HEK293 (cell line): ENCODE data around the gene ADAM17.

Experiments used
- CTCF ChIA-PET: fragments of 350-600 bp; formaldehyde crosslinking; extraction: SDS; loops from one replicate; lab custom pipeline; 2021; ENCODE audit warnings: antibody characterized with exemption; lab: Yijun Ruan, JAX
- POLR2A ChIA-PET: fragments of 300-600 bp; formaldehyde crosslinking; extraction: SDS; loops from one replicate; lab custom pipeline; 2020; ENCODE audit warnings: antibody characterized with exemption, inconsistent platforms; lab: Yijun Ruan, JAX
- H3K27ac ChIP-seq: fragments of 200-500 bp; sonication (Bioruptor generic); 2 replicates; pipeline ENCODE4 v1.5.1; 2014; ENCODE audit warnings: low read depth, low read length, control low read depth, inconsistent platforms; ENCODE audit errors: extremely low read depth
- H3K36me3 ChIP-seq, 2 experiments: fragments of 200-500 bp in 1 of 2; sonication (Bioruptor generic) in 1 of 2; 1 replicate in 1 of 2; 2 replicates in 1 of 2; pipeline ENCODE4 v1.5.1; 2014 to 2017; ENCODE audit warnings: inconsistent platforms in 2 of 2, low read length in 2 of 2; ENCODE audit not compliant: control insufficient read depth in 2 of 2, insufficient read depth in 1 of 2
- H3K4me1 ChIP-seq: fragments of 200-500 bp; sonication (Bioruptor generic); 2 replicates; pipeline ENCODE4 v1.5.1; 2014; ENCODE audit warnings: mild to moderate bottlenecking, low read length, inconsistent platforms; ENCODE audit not compliant: control insufficient read depth, insufficient read depth
- H3K4me3 ChIP-seq: 2 replicates; pipeline ENCODE4 v1.5.1; 2011; ENCODE audit warnings: low read depth, mild to moderate bottlenecking, control low read depth, low read length, moderate library complexity
- H3K9me3 ChIP-seq: fragments of 200-500 bp; sonication (Bioruptor generic); 2 replicates; pipeline ENCODE4 v1.5.1; 2014; ENCODE audit warnings: low read depth, low read length, inconsistent platforms; ENCODE audit not compliant: control insufficient read depth, insufficient read depth
- GLI4 ChIP-seq: fragments of 450-650 bp; formaldehyde crosslinking; IDR thresholded peaks from 2 replicates; pipeline ENCODE4 v1.5.1; 2016; ENCODE audit warnings: missing biosample characterization, missing genetic modification characterization
- HOXA7 ChIP-seq: sonication (generic); formaldehyde crosslinking; IDR thresholded peaks from 2 replicates; pipeline ENCODE4 v1.8.1; 2022; ENCODE audit warnings: missing genetic modification reagents, borderline replicate concordance
- REPIN1 ChIP-seq: fragments of 450-650 bp; formaldehyde crosslinking; IDR thresholded peaks from 2 replicates; pipeline ENCODE4 v1.5.1; 2017; ENCODE audit warnings: missing biosample characterization, missing genetic modification characterization, low read depth
- SCRT2 ChIP-seq: fragments of 450-650 bp; formaldehyde crosslinking; IDR thresholded peaks from 2 replicates; pipeline ENCODE4 v1.5.1; 2016; ENCODE audit warnings: missing biosample characterization, missing genetic modification characterization
- SETDB1 ChIP-seq: IDR thresholded peaks from one replicate; pipeline ENCODE4 v1.6.1; 2017; ENCODE audit warnings: mild to moderate bottlenecking, low read length, moderate library complexity, mixed read lengths; ENCODE audit not compliant: insufficient read length
- ZNF10 ChIP-seq: fragments of 450-650 bp; formaldehyde crosslinking; IDR thresholded peaks from 2 replicates; pipeline ENCODE4 v1.5.1; 2017; ENCODE audit warnings: missing biosample characterization, missing genetic modification characterization
- ZNF138 ChIP-seq: fragments of 450-650 bp; formaldehyde crosslinking; IDR thresholded peaks from 2 replicates; pipeline ENCODE4 v1.5.1; 2016; ENCODE audit warnings: missing biosample characterization, missing genetic modification characterization, borderline replicate concordance
- ZNF280D ChIP-seq: fragments of 450-650 bp; formaldehyde crosslinking; IDR thresholded peaks from 2 replicates; pipeline ENCODE4 v1.5.1; 2016; ENCODE audit warnings: missing biosample characterization, missing genetic modification characterization
- ZNF324 ChIP-seq: fragments of 450-650 bp; formaldehyde crosslinking; IDR thresholded peaks from 2 replicates; pipeline ENCODE4 v1.5.1; 2016; ENCODE audit warnings: missing biosample characterization, missing genetic modification characterization
- ZNF350 ChIP-seq: fragments of 450-650 bp; formaldehyde crosslinking; IDR thresholded peaks from 2 replicates; pipeline ENCODE4 v1.5.0; 2017; ENCODE audit warnings: missing biosample characterization, mild to moderate bottlenecking, missing genetic modification characterization
- ZNF366 ChIP-seq: fragments of 450-650 bp; formaldehyde crosslinking; conservative IDR thresholded peaks from 2 replicates; pipeline ENCODE4 v1.5.1; 2016; ENCODE audit warnings: missing biosample characterization, missing genetic modification characterization
- ZNF423 ChIP-seq: fragments of 450-650 bp; formaldehyde crosslinking; IDR thresholded peaks from 2 replicates; pipeline ENCODE4 v1.5.1; 2016; ENCODE audit warnings: missing biosample characterization, missing genetic modification characterization
- ZNF555 ChIP-seq: fragments of 450-650 bp; formaldehyde crosslinking; conservative IDR thresholded peaks from 2 replicates; pipeline ENCODE4 v1.5.1; 2017; ENCODE audit warnings: missing biosample characterization, mild to moderate bottlenecking, missing genetic modification characterization, inconsistent platforms
- ZNF596 ChIP-seq: fragments of 450-650 bp; IDR thresholded peaks from 2 replicates; pipeline ENCODE4 v1.5.0; 2018; ENCODE audit warnings: missing biosample characterization, mild to moderate bottlenecking, missing genetic modification characterization, moderate library complexity
- ZNF677 ChIP-seq: fragments of 450-650 bp; IDR thresholded peaks from 2 replicates; pipeline ENCODE4 v1.5.0; 2018; ENCODE audit warnings: missing biosample characterization, mild to moderate bottlenecking, missing genetic modification characterization, moderate library complexity
- ZNF701 ChIP-seq: fragments of 450-650 bp; formaldehyde crosslinking; IDR thresholded peaks from 2 replicates; pipeline ENCODE4 v1.5.1; 2016; ENCODE audit warnings: missing biosample characterization, missing genetic modification characterization
- ZSCAN4 ChIP-seq: fragments of 450-650 bp; formaldehyde crosslinking; IDR thresholded peaks from 2 replicates; pipeline ENCODE4 v1.5.1; 2017; ENCODE audit warnings: missing biosample characterization, missing genetic modification characterization
- TF ChIP-seq, protein P1 (sequence below): fragments of 450-650 bp; formaldehyde crosslinking; IDR thresholded peaks from 2 replicates; pipeline ENCODE4 v1.5.1; 2016; ENCODE audit warnings: missing biosample characterization, missing genetic modification characterization
- TF ChIP-seq, protein P2 (sequence below): sonication (generic); formaldehyde crosslinking; IDR thresholded peaks from 2 replicates; pipeline ENCODE4 v1.8.1; 2022; ENCODE audit warnings: mild to moderate bottlenecking, moderate library complexity, missing genetic modification reagents
- TF ChIP-seq, protein P3 (sequence below): fragments of 450-650 bp; formaldehyde crosslinking; IDR thresholded peaks from 2 replicates; pipeline ENCODE4 v1.5.1; 2016; ENCODE audit warnings: missing biosample characterization, missing genetic modification characterization

ADAM17 gene

GRCh38 chr2:9466147-9466683 lies 89.4 kb downstream of the ADAM17 start:
- POLR2A ChIA-PET, result no interaction called here

DNA sequence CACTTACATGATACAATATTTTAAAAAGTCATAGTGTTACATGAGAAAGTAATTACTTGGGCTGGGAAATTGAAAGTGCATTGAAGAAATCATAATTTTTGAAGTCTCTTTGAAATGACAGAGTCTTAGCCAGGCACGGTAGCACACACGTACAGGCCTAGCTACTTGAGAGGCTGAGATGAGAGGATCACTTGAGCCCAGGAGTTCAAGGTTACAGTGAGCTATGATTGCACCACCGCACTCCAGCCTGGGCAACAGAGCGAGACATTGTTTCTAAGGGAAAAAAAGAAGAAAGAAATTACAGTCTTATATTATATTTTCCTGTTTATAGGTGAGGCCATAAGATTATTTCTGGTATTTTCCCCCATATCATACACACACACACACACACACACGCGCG lies 90.5 kb downstream of the ADAM17 start:
- no peak overlapping the region for H3K4me3 ChIP-seq
- peaks cover 27 to 76% of the 10 kb centered on the region in 2 experiments for H3K36me3 ChIP-seq
- POLR2A ChIA-PET, result no interaction called here
- no peaks in the 10 kb centered on the region for H3K9me3 ChIP-seq
- H3K4me1 ChIP-seq, result no peaks in the 10 kb centered on the region
- no peak overlapping the region for H3K27ac ChIP-seq
- TF ChIP-seq SCRT2 (tag by site-specific recombination) (no peak), ZNF555 (no peak), ZNF423 (no peak), ZNF10 (no peak)
- CTCF ChIA-PET, result interaction anchor here (0.6 kb wide), 1 partner anchor 689 kb away, joined by 4 read pairs; no protein-coding TSS in a partner anchor

More at GRCh38 chr2:9466147-9466683, 89.4 kb downstream of the ADAM17 start:
- peak; percentile 66; the same call in 1 of the 2 replicates for TF ChIP-seq ZSCAN4 (tag by site-specific recombination)
- TF ChIP-seq ZNF701 (tag by site-specific recombination), result no peak
- Histone ChIP-seq H3K36me3 (peaks cover 22 to 76% of the 10 kb centered on the region in 2 experiments), H3K4me1 (no peaks in the 10 kb centered on the region), H3K27ac (no peak overlapping the region), H3K9me3 (no peaks in the 10 kb centered on the region), H3K4me3 (no peak overlapping the region)
- CTCF ChIA-PET, result no interaction called here

- Histone ChIP-seq H3K36me3 (peaks cover 35 to 73% of the 10 kb centered on the region in 2 experiments), H3K4me1 (no peaks in the 10 kb centered on the region), H3K4me3 (no peak overlapping the region), H3K27ac (no peak overlapping the region), H3K9me3 (no peaks in the 10 kb centered on the region)
- POLR2A ChIA-PET, result no interaction called here
- TF ChIP-seq, protein P1, sequence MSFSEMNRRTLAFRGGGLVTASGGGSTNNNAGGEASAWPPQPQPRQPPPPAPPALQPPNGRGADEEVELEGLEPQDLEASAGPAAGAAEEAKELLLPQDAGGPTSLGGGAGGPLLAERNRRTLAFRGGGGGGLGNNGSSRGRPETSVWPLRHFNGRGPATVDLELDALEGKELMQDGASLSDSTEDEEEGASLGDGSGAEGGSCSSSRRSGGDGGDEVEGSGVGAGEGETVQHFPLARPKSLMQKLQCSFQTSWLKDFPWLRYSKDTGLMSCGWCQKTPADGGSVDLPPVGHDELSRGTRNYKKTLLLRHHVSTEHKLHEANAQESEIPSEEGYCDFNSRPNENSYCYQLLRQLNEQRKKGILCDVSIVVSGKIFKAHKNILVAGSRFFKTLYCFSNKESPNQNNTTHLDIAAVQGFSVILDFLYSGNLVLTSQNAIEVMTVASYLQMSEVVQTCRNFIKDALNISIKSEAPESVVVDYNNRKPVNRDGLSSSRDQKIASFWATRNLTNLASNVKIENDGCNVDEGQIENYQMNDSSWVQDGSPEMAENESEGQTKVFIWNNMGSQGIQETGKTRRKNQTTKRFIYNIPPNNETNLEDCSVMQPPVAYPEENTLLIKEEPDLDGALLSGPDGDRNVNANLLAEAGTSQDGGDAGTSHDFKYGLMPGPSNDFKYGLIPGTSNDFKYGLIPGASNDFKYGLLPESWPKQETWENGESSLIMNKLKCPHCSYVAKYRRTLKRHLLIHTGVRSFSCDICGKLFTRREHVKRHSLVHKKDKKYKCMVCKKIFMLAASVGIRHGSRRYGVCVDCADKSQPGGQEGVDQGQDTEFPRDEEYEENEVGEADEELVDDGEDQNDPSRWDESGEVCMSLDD (tag by site-specific recombination), result no peak
- TF ChIP-seq SETDB1, result no peak
- TF ChIP-seq REPIN1 (tag by site-specific recombination), result no peak
- no peak for TF ChIP-seq ZNF350 (tag by site-specific recombination)
- TF ChIP-seq ZNF324 (tag by site-specific recombination), result no peak
- no peak for TF ChIP-seq HOXA7 (CRISPR knock-in tag)
- TF ChIP-seq, protein P2, sequence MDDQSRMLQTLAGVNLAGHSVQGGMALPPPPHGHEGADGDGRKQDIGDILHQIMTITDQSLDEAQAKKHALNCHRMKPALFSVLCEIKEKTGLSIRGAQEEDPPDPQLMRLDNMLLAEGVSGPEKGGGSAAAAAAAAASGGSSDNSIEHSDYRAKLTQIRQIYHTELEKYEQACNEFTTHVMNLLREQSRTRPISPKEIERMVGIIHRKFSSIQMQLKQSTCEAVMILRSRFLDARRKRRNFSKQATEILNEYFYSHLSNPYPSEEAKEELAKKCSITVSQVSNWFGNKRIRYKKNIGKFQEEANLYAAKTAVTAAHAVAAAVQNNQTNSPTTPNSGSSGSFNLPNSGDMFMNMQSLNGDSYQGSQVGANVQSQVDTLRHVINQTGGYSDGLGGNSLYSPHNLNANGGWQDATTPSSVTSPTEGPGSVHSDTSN (CRISPR knock-in tag), result no peak
- no peak for TF ChIP-seq ZNF596
- TF ChIP-seq ZNF366, result no peak
- no peak for TF ChIP-seq ZNF677 (tag by site-specific recombination)
- no peak for TF ChIP-seq GLI4 (tag by site-specific recombination)
- TF ChIP-seq, protein P3, sequence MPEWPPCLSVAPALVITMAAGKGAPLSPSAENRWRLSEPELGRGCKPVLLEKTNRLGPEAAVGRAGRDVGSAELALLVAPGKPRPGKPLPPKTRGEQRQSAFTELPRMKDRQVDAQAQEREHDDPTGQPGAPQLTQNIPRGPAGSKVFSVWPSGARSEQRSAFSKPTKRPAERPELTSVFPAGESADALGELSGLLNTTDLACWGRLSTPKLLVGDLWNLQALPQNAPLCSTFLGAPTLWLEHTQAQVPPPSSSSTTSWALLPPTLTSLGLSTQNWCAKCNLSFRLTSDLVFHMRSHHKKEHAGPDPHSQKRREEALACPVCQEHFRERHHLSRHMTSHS (tag by site-specific recombination), result no peak
- no peak for TF ChIP-seq ZNF280D (tag by site-specific recombination)
- no peak for TF ChIP-seq ZNF138 (tag by site-specific recombination)
- CTCF ChIA-PET, result no interaction called here
These were observed 92.0 kb downstream of the ADAM17 start for GRCh38 chr2:9463698-9464034.
